PC-3 (cell line): ENCODE results near the gene ARHGDIB.

Experiments
- CTCF ChIP-seq: fragments of 300-600 bp; sonication (generic); conservative IDR thresholded peaks from 2 replicates; pipeline ENCODE4 v1.5.1; 2017; ENCODE audit warnings: antibody characterized with exemption, low read depth, mild to moderate bottlenecking, low read length
- EZH2 ChIP-seq: fragments of 300-600 bp; sonication (generic); IDR thresholded peaks from one replicate; pipeline ENCODE4 v1.6.1; 2017; ENCODE audit warnings: antibody characterized with exemption, mild to moderate bottlenecking, low read length; ENCODE audit not compliant: unreplicated experiment
- EZH2phosphoT487 ChIP-seq: fragments of 300-600 bp; sonication (generic); IDR thresholded peaks from 2 replicates; pipeline ENCODE4 v1.6.1; 2018; ENCODE audit warnings: mild to moderate bottlenecking, antibody characterized with exemption, low read length, borderline replicate concordance

- TF ChIP-seq EZH2 (no peak), CTCF (no peak), EZH2phosphoT487 (no peak)
Measured at GRCh38 chr12:14989790-14990189, 28.4 kb upstream of the ARHGDIB start.
